GM21717 (cell line): ENCODE data around the gene LMO7.

Experiments used
- ATAC-seq: cut with Tn5 transposase; IDR thresholded peaks from one replicate; pipeline ENCODE4 v1.9.1; 2021; ENCODE audit warnings: mild to moderate bottlenecking, moderate library complexity; ENCODE audit not compliant: unreplicated experiment

Gene LMO7

GRCh38 chr13:75876142-75877050 is 240.3 kb downstream of the LMO7 start:
- ATAC-seq: peak; percentile 90

GRCh38 chr13:75877071-75877470 is 240.9 kb downstream of the LMO7 start:
- ATAC-seq: no peak

- no peak for ATAC-seq
These were observed 243.5 kb downstream of the LMO7 start for GRCh38 chr13:75879656-75880055.

GRCh38 chr13:75881109-75881775 is 245.1 kb downstream of the LMO7 start:
- ATAC-seq: no peak

- ATAC-seq: no peak
These were observed 246.1 kb downstream of the LMO7 start for GRCh38 chr13:75882261-75882660.

- ATAC-seq: no peak
These were observed 253.3 kb downstream of the LMO7 start for GRCh38 chr13:75889427-75889826.

- no peak for ATAC-seq
These were observed 259.0 kb downstream of the LMO7 start for GRCh38 chr13:75895168-75895567.

- no peak for ATAC-seq
These were observed 260.1 kb downstream of the LMO7 start for GRCh38 chr13:75896271-75896670.

- ATAC-seq: no peak
These were observed 261.3 kb downstream of the LMO7 start for GRCh38 chr13:75897386-75897785.

GRCh38 chr13:75901501-75901900 is 265.4 kb downstream of the LMO7 start:
- ATAC-seq: no peak

GRCh38 chr13:75902166-75903104 is 266.3 kb downstream of the LMO7 start:
- no peak for ATAC-seq

- no peak for ATAC-seq
These were observed 267.9 kb downstream of the LMO7 start for GRCh38 chr13:75904012-75904411.

- no peak for ATAC-seq
These were observed 270.2 kb downstream of the LMO7 start for GRCh38 chr13:75906315-75906714.

- no peak for ATAC-seq
These were observed 270.9 kb downstream of the LMO7 start for GRCh38 chr13:75907044-75907443.

- ATAC-seq: no peak
These were observed 272.0 kb downstream of the LMO7 start for GRCh38 chr13:75908141-75908540.
